ENCODE data around the gene FAR2. TPM values are rescaled to one million over a fixed set of nuclear protein-coding genes. Genes with fewer than 3 reads are reported as not detected.

The FAR2 gene
- total RNA-seq, 1 experiment from 2014 or later: 22.1 TPM

GRCh38 chr12:29103539-29103974 lies 45.5 kb upstream of the FAR2 start:
- no peak overlapping the region for H4K91ac ChIP-seq (ENCODE audit: insufficient read length, low read depth, low read length)
- no peak for TF ChIP-seq CTCF (conservative IDR thresholded peaks at IDR 0.05)
- no peak overlapping the region for H2AFZ ChIP-seq (ENCODE audit: low read length)
- H3K4me1 ChIP-seq (ENCODE audit: insufficient read depth, low read length): no peaks in the 10 kb centered on the region
- no peak overlapping the region for H3T11ph ChIP-seq (ENCODE audit: low read length)
- WGBS (ENCODE audit: extremely low coverage, insufficient read length, low lambda C conversion rate): no CpG with 5 or more reads among the region's 5 CpGs
- H3K4me3 Mint-ChIP-seq: no peak overlapping the region
- no peak overlapping the region for H3K4me2 ChIP-seq (ENCODE audit: insufficient read depth, insufficient read length, low read length)
- H3K23me2 ChIP-seq (ENCODE audit: insufficient read length, low read depth, low read length, poor library complexity, severe bottlenecking): no peaks in the 10 kb centered on the region
- no peak overlapping the region for H2BK5ac ChIP-seq (ENCODE audit: insufficient read length, low read length)
- H3K9me3 Mint-ChIP-seq: peaks cover 5 to 7% of the 10 kb centered on the region in 2 experiments; a peak in 3 of 5 replicates
- H3K27me3 Mint-ChIP-seq (ENCODE audit: low read depth): no peaks in the 10 kb centered on the region; the same call in 1 of the 2 replicates
- H3K79me1 ChIP-seq (ENCODE audit: insufficient read depth, low read depth, low read length, poor library complexity, severe bottlenecking): no peaks in the 10 kb centered on the region
- H2BK15ac ChIP-seq (ENCODE audit: low read depth, low read length): no peak overlapping the region
- DNase-seq: no peak
- no peak overlapping the region for H3K27ac Mint-ChIP-seq
- H3K79me2 ChIP-seq (ENCODE audit: insufficient read depth, low read length): no peaks in the 10 kb centered on the region
- H3K36me3 Mint-ChIP-seq (ENCODE audit: insufficient read depth in 1 of 3, low read depth in 3 of 3): peaks cover 4 to 6% (median 4%) of the 10 kb centered on the region in 3 experiments; a peak in 5 of 7 replicates
- H3K9ac ChIP-seq (ENCODE audit: extremely low read depth, insufficient read length, low read length): no peak overlapping the region
- H3K56ac ChIP-seq (ENCODE audit: insufficient read length, low read depth, low read length): no peak overlapping the region
- H3K4ac ChIP-seq (ENCODE audit: low read depth, low read length): no peak overlapping the region
- H2AK5ac ChIP-seq (ENCODE audit: insufficient read length, low read length): no peak overlapping the region
- H3K23ac ChIP-seq (ENCODE audit: insufficient read length, low read depth, low read length): no peak overlapping the region
- no peak overlapping the region for H2BK20ac ChIP-seq (ENCODE audit: low read depth, low read length, poor library complexity, severe bottlenecking)
- no peak overlapping the region for H3K27ac ChIP-seq (ENCODE audit: insufficient read length, low read depth, low read length)
- no peak overlapping the region for H2BK120ac ChIP-seq (ENCODE audit: low read depth, low read length, poor library complexity, severe bottlenecking)
- H3K27me3 ChIP-seq (ENCODE audit: insufficient read depth, low read length): no peaks in the 10 kb centered on the region
- H3K14ac ChIP-seq (ENCODE audit: insufficient read depth, low read length): no peak overlapping the region
- H3K9me3 ChIP-seq (ENCODE audit: control insufficient read depth, low read depth, low read length): no peaks in the 10 kb centered on the region
- H4K5ac ChIP-seq (ENCODE audit: insufficient read length, low read depth, low read length): no peak overlapping the region
- H4K20me1 ChIP-seq (ENCODE audit: control insufficient read depth, insufficient read depth, insufficient read length): no peaks in the 10 kb centered on the region
- H3K18ac ChIP-seq (ENCODE audit: insufficient read length, low read depth, low read length): no peak overlapping the region
- no peaks in the 10 kb centered on the region for H3K4me1 Mint-ChIP-seq
- H4K8ac ChIP-seq (replicated peaks; ENCODE audit: insufficient read length, low read depth, low read length): no peak overlapping the region
- H2BK12ac ChIP-seq (ENCODE audit: insufficient read length, low read depth, low read length): no peak overlapping the region
